NCI-H748 (cell line): ENCODE results near the gene TBC1D16.

ENCODE experiments used
- DNase-seq: peaks from one replicate; lab custom pipeline; 2025; ENCODE audit not compliant: unreplicated experiment; lab: John Stamatoyannopoulos, UW

Gene TBC1D16

DNA sequence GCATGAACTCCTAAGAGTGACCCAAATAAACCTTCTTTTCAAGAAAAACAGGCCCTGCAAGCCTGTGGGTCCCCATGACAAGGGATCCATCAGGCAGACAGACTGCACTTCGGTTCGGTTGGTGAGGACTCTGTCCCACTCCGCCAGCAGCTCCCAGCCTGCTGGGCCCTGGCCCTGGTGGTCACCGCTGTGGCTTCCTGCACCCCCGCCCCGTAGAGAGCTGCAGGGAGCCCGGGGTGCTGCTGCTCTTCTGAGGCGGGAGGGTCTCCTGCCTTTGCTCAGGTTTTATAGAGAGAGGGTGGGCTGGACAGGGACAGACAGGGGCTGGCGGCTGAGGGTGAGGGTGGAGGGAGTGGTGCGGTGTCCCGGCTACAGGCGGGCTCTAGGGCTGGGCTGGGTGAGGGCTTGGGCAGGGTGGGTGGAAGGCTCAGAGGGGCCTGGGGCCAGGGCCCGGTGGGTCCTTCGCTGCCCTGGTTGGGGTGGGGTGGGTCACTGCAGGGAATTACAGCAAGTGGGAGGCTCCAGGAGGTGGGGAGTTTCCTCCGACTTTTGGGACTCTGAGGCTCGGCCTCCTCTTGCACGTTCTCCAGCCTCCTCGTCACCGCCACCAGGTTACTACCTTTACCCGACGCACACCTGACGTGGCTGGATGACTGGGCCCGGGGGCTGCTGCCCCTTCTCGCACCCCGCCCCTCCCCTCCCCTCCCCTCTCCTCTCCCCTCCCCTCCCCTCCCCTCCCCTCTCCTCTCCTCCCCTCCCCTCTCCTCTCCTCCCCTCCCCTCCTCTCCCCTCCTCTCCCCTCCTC, 106.2 kb downstream of the TBC1D16 start:
- no peak for DNase-seq

GRCh38 chr17:79928502-79929256, 107.0 kb downstream of the TBC1D16 start:
- no peak for DNase-seq

DNA sequence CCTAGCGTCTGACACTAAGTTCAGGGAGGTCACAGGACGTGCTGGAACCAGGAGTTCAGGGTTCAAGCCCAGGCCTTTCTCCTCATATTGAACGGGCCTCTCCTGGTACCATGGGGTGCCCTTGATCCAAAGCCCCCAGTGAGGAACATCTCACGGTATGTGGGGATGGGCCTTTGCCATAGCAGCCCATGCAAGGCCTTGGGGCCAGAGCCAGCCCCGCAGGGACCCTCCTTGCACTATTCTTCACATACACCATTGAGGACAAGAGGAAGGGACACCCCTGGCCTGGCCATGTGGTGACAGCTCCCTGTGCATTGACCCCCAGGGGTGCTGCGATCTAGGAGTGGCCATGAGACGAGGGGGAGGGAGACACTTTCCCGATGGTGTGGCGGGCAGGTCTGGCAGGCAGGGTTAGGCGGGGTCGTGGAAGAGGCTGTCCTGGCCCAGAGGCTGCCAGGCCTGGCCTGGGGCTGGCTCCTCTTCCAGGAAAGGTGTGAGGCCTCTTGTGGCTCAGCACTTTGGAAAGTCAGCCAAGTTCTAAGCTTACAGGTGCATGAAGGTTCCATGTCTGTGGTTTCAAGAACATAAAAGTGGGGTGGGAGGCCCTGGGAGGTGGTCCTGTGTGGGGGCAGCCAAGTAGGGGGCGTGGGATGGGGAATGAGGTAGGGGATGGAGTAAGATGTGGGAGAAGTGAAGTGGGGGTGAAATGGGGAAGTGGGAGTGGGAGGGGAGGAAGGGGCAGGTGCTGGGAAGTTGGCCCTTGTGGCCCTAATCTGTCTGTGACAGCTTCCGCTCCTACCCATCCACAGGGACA, 107.8 kb downstream of the TBC1D16 start:
- DNase-seq = no peak

GRCh38 chr17:79927136-79927661, 108.5 kb downstream of the TBC1D16 start:
- no peak for DNase-seq

DNA sequence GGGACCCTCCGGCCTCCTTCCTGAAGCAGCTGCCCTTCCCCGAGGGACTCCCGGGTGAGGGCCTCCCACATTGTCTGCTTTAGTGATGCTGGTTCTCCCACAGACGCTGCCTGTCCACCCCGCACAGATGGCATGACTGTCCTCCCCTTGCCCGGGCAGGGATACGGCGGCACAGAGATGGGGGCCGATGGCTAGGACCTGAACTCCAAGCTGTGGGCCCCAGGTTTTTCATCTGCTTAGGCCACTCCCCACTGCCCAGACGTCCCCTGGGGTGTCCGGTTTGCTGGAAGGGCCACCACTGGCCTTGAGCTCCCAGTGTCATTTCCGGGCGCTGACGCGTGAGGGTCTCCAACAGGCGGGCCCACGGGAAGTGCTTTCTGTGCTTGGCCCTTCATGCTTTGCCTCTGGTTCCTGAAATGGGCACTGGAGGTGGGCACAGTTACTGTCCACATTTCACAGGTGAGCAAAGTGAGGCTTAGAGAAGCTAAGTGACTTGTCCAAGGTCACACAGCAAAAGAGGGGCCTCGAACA, 109.0 kb downstream of the TBC1D16 start:
- no peak for DNase-seq

DNA sequence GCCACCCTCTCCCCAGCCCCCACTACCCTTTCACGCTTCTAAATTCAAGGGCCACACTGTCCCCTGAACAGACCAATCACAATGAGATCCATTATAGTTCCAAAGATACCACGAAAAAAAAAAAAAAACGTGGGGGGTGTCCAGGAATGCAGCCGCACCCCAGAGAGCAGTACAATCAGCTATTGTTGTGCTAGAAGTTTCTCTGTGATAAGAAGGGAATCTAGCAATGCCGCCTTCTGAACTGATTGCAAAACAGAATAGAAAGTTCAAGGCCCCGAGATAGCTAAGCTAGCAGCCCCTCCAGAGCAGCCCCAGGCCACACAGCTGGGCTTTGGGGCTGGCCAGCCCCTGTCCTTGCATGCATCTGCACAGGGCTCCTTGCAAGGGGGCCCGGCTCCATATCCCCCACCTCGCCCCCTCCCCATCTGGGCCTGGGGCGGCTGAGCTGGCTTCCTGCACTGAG, 109.5 kb downstream of the TBC1D16 start:
- no peak for DNase-seq

GRCh38 chr17:79925242-79925957, 110.3 kb downstream of the TBC1D16 start:
- DNase-seq = no peak

DNA sequence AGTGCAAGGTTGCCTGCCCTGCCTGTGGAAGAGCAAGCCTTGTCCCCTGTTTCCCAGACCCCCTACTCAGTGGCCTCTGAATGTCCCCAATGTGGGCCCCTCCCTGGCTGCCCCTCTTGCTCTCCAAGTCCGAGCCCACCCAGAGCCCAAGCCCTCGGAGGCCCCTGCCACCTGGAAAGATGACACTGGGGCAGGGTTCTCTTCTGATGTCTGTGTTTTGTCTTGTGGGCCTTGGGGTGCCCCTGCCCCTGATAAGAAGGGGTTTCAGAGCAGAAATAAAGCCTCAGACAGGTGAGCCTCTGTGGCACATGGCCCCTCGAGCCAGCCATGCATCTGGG, 111.1 kb downstream of the TBC1D16 start:
- DNase-seq = no peak

DNA sequence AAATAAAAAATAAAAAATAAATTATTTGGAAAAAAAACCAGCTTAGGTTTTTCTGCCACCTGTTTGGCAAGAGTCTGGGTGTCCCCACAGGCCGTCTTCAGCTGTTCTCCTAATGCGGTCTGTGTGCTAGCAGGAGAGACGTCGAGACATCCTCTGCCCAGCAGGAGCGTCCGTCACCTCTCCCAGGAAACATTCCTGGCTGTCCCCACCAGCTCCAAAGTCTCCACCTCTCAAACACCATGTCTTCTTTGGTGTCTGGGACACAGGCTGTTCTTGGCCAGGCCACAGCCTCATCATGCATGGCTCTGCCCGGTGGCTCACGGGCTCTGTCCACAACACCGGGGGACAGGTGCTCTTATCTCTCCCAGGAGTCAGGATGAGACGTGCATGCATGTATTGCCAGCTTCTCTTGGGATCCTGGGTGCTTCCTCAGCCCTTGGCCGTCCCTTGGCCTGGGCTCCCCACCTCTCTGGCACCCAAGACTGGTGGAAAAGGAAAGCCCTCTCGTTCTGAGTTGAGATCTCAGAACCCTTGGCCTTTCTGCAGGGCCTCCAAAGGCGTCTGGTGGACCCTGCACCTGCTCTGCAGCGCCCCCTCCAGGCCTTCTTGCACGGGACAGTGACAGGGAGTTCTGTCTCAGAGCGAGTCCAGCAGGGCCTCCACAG, 111.6 kb downstream of the TBC1D16 start:
- peak; percentile 22 for DNase-seq

GRCh38 chr17:79922798-79923197, 112.9 kb downstream of the TBC1D16 start:
- DNase-seq = no peak

GRCh38 chr17:79922116-79922601, 113.5 kb downstream of the TBC1D16 start:
- peak; percentile 59 for DNase-seq

DNA sequence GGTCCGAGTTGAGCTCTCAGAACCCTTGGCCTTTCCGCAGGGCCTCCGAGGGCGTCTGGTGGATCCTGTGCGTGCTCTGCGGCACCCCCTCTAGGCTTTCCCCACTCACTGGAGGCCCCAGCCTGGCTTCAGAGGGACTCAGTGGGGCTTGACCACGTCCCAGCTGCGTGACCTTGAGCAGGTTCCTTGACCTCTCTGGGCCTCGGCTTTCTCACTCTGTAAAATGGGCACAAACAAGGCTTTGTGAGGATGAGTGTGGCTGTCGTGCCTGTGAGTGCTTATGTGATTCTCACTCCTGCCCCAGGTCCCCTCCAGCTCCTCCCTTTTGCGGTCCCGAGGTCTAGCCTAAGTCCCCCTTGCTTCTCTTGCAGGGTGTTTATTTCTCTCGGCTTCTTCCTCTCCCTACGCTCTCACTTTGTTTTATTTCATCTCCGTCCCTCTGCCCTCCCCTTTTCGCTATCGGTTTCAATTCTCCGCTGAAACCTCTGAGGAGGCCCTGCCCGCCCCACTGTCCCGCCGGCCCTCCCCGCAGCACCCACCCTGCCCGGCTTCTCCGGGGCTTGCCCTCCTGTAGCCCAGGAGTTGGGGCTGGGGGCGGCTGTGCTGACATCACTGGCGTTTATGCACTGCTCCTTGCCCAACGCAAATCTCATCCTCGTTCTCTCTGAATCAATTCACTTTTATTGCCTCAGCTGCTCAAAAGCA, 114.1 kb downstream of the TBC1D16 start:
- DNase-seq = no peak

DNA sequence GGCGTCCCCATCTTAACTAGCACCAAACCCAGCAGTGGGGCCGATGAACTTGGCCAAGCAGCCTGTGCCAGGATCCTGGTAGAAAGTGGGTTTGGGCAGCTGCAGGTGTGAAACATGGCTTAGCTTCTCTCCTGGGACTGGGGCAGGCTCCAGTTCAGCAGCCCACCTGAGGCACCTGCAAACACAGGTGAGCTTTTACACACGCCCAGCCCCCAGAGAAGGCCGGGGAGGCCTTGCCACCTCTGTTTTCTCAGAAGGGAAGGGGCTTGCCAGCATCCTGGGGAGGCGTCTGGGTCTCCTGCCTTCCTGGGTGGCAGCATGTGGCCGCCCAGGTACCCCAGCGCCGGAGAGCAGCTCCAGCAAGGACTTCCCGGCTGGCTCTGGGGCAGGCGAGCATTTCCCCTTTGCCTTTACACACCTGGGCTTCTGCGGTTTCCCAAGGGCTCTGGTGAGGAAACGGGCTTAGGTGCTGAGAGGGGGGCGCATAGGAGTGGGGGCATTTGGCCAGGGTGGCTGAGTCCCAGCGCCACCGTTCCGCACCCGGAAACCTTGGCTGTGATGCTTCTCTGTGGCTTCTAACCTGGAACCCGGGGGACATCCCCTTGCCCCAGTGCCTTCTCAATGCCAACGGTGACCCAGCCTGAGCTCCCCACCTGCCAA, 114.8 kb downstream of the TBC1D16 start:
- DNase-seq = no peak

DNA sequence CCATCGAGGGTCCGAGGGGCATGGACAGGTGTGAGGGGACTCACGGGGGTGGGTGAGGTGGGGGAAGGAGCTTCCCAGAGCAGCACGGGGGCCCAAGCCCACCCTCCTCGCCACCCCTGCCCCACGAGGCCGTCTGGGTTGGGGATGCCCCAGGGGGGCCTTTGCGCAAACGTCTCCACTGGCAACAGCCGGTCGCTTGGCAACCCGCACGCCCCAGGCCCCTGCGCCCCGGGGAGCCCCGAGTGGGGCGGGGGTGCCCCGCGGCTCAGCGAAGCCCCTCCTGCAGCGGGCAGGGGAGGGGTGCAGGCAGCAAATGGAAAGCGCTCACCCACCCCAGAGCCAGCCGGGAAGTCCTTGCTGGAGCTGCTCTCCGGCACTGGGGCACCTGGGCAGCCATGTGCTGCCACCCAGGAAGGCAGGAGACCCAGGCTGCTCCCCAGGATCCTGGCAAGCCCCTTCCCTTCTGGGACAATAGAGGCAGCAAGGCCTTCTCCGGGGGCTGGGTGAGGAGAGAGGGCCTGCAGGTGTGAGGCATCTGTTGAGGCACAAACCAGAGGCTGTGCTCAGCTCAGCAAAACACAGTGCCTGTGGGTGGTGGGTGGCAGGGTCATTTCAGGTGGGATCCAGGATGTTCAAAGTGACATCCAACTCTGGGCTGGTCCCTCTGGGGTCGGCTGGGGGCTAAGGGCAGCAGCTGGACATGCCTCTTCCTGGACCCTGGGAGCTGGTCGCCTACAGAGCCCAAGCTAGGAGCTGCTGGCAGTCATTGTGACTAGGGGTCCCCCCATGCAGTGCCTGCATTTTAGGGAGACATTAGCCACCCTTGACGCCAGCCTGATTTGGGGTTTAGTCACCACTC, 115.6 kb downstream of the TBC1D16 start:
- DNase-seq = no peak

DNA sequence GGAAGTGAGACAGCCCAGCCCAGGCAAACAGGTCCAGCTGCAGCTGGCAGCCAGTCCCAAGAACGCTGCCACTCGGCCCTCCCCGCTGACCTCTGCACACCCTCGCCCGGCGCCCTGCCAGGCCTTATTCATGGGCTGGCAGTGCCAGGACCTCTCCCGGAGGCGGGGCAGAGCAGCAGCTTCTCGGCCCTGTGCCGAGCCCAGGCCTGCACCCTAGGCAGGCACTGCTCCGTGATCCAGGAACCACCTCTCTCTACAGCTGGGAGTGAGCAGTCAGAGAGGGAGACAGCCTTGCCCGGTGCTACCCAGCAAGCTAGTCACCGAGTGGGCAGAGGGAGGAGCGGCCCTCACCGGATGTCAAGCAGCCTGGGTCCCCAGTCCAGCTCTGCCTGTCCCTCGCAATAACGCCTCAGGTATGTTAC, 116.5 kb downstream of the TBC1D16 start:
- no peak for DNase-seq

GRCh38 chr17:79918581-79919163, 117.0 kb downstream of the TBC1D16 start:
- no peak for DNase-seq

- DNase-seq = no peak
Measured at GRCh38 chr17:79917902-79918484, 117.7 kb downstream of the TBC1D16 start.
